H1 (cell line): ENCODE measurements around the gene G6PC3. TPM values are rescaled to one million over a fixed set of nuclear protein-coding genes. Genes with fewer than 3 reads are reported as not detected.
A peak's percentile ranks its signal among the peaks of the same experiment; 100 is the strongest.

ENCODE experiments used
- BACH1 ChIP-seq: IDR thresholded peaks from 2 replicates; pipeline ENCODE4 v1.6.1; 2012; ENCODE audit warnings: low read length, improper control_type of control experiment
- CREB1 ChIP-seq: IDR thresholded peaks from 2 replicates; pipeline ENCODE4 v1.6.1; 2012; ENCODE audit warnings: inconsistent platforms
- EZH2 ChIP-seq: fragments of 200-600 bp; sonication (generic); IDR thresholded peaks from 2 replicates; pipeline ENCODE4 v1.7.1; 2012; ENCODE audit warnings: low read depth, mild to moderate bottlenecking, moderate library complexity, low read length, inconsistent platforms; ENCODE audit not compliant: severe bottlenecking
- KDM4A ChIP-seq: IDR thresholded peaks from one replicate; pipeline ENCODE4 v1.7.1; 2012; ENCODE audit warnings: low read depth, mild to moderate bottlenecking, moderate library complexity, low read length, inconsistent platforms; ENCODE audit not compliant: severe bottlenecking
- POLR2AphosphoS5 ChIP-seq: IDR thresholded peaks from 2 replicates; pipeline ENCODE4 v1.6.1; 2011; ENCODE audit warnings: low read depth, low read length
- POU5F1 ChIP-seq: IDR thresholded peaks from 2 replicates; pipeline ENCODE4 v1.6.1; 2011; ENCODE audit warnings: low read depth, mild to moderate bottlenecking, low read length, moderate library complexity
- RXRA ChIP-seq: IDR thresholded peaks from 2 replicates; pipeline ENCODE4 v1.6.1; 2011; ENCODE audit warnings: low read depth, mild to moderate bottlenecking, low read length, moderate library complexity; ENCODE audit not compliant: insufficient read depth
- SIN3A ChIP-seq, 2 experiments: IDR thresholded peaks in 1 of 2; conservative IDR thresholded peaks in 1 of 2; 2 replicates each; pipeline ENCODE4 v1.6.1; 2011 to 2012; ENCODE audit warnings: low read length in 2 of 2, improper control_type of control experiment in 1 of 2, low read depth in 1 of 2, mild to moderate bottlenecking in 1 of 2
- SIRT6 ChIP-seq: IDR thresholded peaks from one replicate; pipeline ENCODE4 v1.7.1; 2012; ENCODE audit warnings: low read length, inconsistent platforms
- TAF1 ChIP-seq: IDR thresholded peaks from 2 replicates; pipeline ENCODE4 v1.6.1; 2011; ENCODE audit warnings: mild to moderate bottlenecking, low read depth, low read length
- polyA plus RNA-seq, 7 experiments: library from polyadenylated mRNA; depleted of rRNA in 3 of 7; stranded (reverse) in 5 of 7; unstranded in 2 of 7; fragments of >200 nt in 5 of 7; fragments of 200-250 nt in 2 of 7; gene quantifications; 1 replicate in 5 of 7; 2 replicates in 1 of 7; 4 replicates in 1 of 7; pipeline versions ENCODE4 v1.2.1 to v1.2.3, GENCODE V29; 2011 to 2013; ENCODE audit warnings: missing spikeins in 2 of 7, mixed read lengths in 2 of 7
- total RNA-seq: library from RNA; stranded (reverse); fragmentation: NEBNext Ultra II Directional; extraction: Animal tissue kit (Norgen Biotek cat#: 25700); gene quantifications from 2 replicates; pipeline ENCODE4 v1.2.1, GENCODE V29; 2021
- TF ChIP-seq, protein P1 (sequence below): fragments of 300-600 bp; sonication (generic); IDR thresholded peaks from 2 replicates; pipeline ENCODE4 v1.7.1; 2012; ENCODE audit warnings: low read length, moderate library complexity, mild to moderate bottlenecking, inconsistent platforms; ENCODE audit not compliant: insufficient replicate concordance

G6PC3 gene
- total and polyA plus RNA-seq, 2 of the 8 experiments (the other 6 are each of a cell fraction or from before 2014, with no cell fraction given), result 104 to 343 TPM

DNA sequence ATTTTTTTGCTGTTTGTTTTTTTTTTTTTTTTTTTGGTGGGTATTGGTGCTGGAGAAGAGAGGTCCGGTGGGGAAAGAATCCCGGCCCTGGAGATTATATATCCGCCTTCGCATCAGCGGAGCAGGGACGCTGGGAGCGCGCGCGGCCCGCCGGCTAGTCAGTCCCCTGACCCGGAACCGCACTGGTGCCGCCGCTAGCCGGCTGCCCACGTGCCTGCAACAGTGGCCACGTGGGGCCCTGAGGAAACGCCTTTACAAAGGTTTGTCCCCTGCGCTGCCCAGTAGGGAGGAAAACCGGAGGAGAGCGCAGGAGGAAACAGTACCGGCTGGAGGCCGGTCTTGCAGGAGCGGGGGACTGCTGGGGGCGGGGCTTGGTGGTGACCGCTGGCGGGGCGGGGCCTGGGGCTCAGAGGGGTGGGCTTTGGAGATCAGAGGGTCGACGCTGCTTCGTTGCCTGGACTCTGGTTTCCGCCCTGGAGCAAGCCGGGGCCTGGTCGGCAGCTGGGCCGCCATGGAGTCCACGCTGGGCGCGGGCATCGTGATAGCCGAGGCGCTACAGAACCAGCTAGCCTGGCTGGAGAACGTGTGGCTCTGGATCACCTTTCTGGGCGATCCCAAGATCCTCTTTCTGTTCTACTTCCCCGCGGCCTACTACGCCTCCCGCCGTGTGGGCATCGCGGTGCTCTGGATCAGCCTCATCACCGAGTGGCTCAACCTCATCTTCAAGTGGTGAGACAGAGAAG lies at the start of gene G6PC3 (continued):
- TF ChIP-seq BACH1, result no peak
- TF ChIP-seq EZH2, result no peak
- peak; percentile 72 to 94; a peak in 3 of 4 replicates for TF ChIP-seq SIN3A (conservative IDR thresholded peaks at IDR 0.05 in 1 of 2, IDR thresholded peaks at IDR 0.05 in 1 of 2; ENCODE audit: low read depth in 1 of 2, low read length in 2 of 2)
- TF ChIP-seq CREB1, result peak; percentile 70; the same call in 1 of the 2 replicates
- TF ChIP-seq, protein P1, sequence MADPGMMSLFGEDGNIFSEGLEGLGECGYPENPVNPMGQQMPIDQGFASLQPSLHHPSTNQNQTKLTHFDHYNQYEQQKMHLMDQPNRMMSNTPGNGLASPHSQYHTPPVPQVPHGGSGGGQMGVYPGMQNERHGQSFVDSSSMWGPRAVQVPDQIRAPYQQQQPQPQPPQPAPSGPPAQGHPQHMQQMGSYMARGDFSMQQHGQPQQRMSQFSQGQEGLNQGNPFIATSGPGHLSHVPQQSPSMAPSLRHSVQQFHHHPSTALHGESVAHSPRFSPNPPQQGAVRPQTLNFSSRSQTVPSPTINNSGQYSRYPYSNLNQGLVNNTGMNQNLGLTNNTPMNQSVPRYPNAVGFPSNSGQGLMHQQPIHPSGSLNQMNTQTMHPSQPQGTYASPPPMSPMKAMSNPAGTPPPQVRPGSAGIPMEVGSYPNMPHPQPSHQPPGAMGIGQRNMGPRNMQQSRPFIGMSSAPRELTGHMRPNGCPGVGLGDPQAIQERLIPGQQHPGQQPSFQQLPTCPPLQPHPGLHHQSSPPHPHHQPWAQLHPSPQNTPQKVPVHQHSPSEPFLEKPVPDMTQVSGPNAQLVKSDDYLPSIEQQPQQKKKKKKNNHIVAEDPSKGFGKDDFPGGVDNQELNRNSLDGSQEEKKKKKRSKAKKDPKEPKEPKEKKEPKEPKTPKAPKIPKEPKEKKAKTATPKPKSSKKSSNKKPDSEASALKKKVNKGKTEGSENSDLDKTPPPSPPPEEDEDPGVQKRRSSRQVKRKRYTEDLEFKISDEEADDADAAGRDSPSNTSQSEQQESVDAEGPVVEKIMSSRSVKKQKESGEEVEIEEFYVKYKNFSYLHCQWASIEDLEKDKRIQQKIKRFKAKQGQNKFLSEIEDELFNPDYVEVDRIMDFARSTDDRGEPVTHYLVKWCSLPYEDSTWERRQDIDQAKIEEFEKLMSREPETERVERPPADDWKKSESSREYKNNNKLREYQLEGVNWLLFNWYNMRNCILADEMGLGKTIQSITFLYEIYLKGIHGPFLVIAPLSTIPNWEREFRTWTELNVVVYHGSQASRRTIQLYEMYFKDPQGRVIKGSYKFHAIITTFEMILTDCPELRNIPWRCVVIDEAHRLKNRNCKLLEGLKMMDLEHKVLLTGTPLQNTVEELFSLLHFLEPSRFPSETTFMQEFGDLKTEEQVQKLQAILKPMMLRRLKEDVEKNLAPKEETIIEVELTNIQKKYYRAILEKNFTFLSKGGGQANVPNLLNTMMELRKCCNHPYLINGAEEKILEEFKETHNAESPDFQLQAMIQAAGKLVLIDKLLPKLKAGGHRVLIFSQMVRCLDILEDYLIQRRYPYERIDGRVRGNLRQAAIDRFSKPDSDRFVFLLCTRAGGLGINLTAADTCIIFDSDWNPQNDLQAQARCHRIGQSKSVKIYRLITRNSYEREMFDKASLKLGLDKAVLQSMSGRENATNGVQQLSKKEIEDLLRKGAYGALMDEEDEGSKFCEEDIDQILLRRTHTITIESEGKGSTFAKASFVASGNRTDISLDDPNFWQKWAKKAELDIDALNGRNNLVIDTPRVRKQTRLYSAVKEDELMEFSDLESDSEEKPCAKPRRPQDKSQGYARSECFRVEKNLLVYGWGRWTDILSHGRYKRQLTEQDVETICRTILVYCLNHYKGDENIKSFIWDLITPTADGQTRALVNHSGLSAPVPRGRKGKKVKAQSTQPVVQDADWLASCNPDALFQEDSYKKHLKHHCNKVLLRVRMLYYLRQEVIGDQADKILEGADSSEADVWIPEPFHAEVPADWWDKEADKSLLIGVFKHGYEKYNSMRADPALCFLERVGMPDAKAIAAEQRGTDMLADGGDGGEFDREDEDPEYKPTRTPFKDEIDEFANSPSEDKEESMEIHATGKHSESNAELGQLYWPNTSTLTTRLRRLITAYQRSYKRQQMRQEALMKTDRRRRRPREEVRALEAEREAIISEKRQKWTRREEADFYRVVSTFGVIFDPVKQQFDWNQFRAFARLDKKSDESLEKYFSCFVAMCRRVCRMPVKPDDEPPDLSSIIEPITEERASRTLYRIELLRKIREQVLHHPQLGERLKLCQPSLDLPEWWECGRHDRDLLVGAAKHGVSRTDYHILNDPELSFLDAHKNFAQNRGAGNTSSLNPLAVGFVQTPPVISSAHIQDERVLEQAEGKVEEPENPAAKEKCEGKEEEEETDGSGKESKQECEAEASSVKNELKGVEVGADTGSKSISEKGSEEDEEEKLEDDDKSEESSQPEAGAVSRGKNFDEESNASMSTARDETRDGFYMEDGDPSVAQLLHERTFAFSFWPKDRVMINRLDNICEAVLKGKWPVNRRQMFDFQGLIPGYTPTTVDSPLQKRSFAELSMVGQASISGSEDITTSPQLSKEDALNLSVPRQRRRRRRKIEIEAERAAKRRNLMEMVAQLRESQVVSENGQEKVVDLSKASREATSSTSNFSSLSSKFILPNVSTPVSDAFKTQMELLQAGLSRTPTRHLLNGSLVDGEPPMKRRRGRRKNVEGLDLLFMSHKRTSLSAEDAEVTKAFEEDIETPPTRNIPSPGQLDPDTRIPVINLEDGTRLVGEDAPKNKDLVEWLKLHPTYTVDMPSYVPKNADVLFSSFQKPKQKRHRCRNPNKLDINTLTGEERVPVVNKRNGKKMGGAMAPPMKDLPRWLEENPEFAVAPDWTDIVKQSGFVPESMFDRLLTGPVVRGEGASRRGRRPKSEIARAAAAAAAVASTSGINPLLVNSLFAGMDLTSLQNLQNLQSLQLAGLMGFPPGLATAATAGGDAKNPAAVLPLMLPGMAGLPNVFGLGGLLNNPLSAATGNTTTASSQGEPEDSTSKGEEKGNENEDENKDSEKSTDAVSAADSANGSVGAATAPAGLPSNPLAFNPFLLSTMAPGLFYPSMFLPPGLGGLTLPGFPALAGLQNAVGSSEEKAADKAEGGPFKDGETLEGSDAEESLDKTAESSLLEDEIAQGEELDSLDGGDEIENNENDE, result no peak
- TF ChIP-seq POU5F1, result no peak
- no peak for TF ChIP-seq RXRA
- TF ChIP-seq SIRT6, result no peak
- peak; percentile 55 for TF ChIP-seq KDM4A
- TF ChIP-seq POLR2AphosphoS5, result peak; percentile 96
- peak; percentile 88 for TF ChIP-seq TAF1
